HepG2 (cell line): ENCODE results near the gene CSNK2A1. TPM values are rescaled to one million over a fixed set of nuclear protein-coding genes. Genes with fewer than 3 reads are reported as not detected.

Experiments used
- ATF6 ChIP-seq: sonication (generic); formaldehyde crosslinking; conservative IDR thresholded peaks from 2 replicates; pipeline ENCODE4 v1.4.0; 2020; ENCODE audit warnings: missing genetic modification reagents
- BCL3 ChIP-seq: sonication (generic); formaldehyde crosslinking; IDR thresholded peaks from 2 replicates; pipeline ENCODE4 v1.5.1; 2020; ENCODE audit warnings: mild to moderate bottlenecking, missing genetic modification reagents, moderate library complexity
- CBFB ChIP-seq: sonication (generic); formaldehyde crosslinking; IDR thresholded peaks from 2 replicates; pipeline ENCODE4 v1.4.0; 2020; ENCODE audit warnings: missing genetic modification reagents
- ELF4 ChIP-seq: sonication (generic); formaldehyde crosslinking; IDR thresholded peaks from 2 replicates; pipeline ENCODE4 v1.5.0; 2020; ENCODE audit warnings: missing genetic modification reagents, mild to moderate bottlenecking, moderate library complexity, borderline replicate concordance
- ERF ChIP-seq: IDR thresholded peaks from 2 replicates; pipeline ENCODE4 v1.6.1; 2018; ENCODE audit warnings: missing biosample characterization, missing genetic modification reagents
- HOMEZ ChIP-seq: IDR thresholded peaks from 2 replicates; pipeline ENCODE4 v1.6.1; 2016; ENCODE audit warnings: low read depth
- KDM2A ChIP-seq: sonication (generic); formaldehyde crosslinking; IDR thresholded peaks from 2 replicates; pipeline ENCODE4 v1.4.0; 2020; ENCODE audit warnings: low read depth, missing genetic modification reagents, borderline replicate concordance
- KDM6A ChIP-seq: IDR thresholded peaks from 2 replicates; pipeline ENCODE4 v1.6.1; 2016; ENCODE audit warnings: low read depth
- KLF15 ChIP-seq: sonication (generic); formaldehyde crosslinking; IDR thresholded peaks from 2 replicates; pipeline ENCODE4 v1.8.1; 2023; ENCODE audit warnings: borderline replicate concordance, mild to moderate bottlenecking, inconsistent platforms, missing genetic modification reagents, mixed read lengths
- MNT ChIP-seq: fragments of 450-650 bp; IDR thresholded peaks from 2 replicates; pipeline ENCODE4 v1.6.1; 2016
- RAD21 ChIP-seq: fragments of 450-650 bp; formaldehyde crosslinking; IDR thresholded peaks from 2 replicates; pipeline ENCODE4 v1.5.0; 2020; ENCODE audit warnings: mild to moderate bottlenecking
- SMYD3 ChIP-seq: sonication (generic); formaldehyde crosslinking; IDR thresholded peaks from 2 replicates; pipeline ENCODE4 v1.8.1; 2023; ENCODE audit warnings: mild to moderate bottlenecking, missing genetic modification reagents
- TEAD2 ChIP-seq: sonication (generic); formaldehyde crosslinking; IDR thresholded peaks from 2 replicates; pipeline ENCODE4 v1.9.0; 2021; ENCODE audit warnings: missing genetic modification reagents
- TEAD3 ChIP-seq: optimal IDR thresholded peaks from 2 replicates; pipeline ENCODE3; 2016; ENCODE audit warnings: borderline replicate concordance
- ZBTB44 ChIP-seq: sonication (generic); formaldehyde crosslinking; IDR thresholded peaks from 2 replicates; pipeline ENCODE4 v1.4.0; 2020; ENCODE audit warnings: missing genetic modification reagents
- ZFP90 ChIP-seq: sonication (generic); formaldehyde crosslinking; IDR thresholded peaks from 2 replicates; pipeline ENCODE4 v1.8.0; 2022; ENCODE audit warnings: missing genetic modification reagents, mild to moderate bottlenecking, inconsistent platforms, borderline replicate concordance
- ZNF260 ChIP-seq: sonication (generic); formaldehyde crosslinking; IDR thresholded peaks from 2 replicates; pipeline ENCODE4 v1.4.0; 2020; ENCODE audit warnings: missing genetic modification reagents, low read depth, mild to moderate bottlenecking, borderline replicate concordance
- ZNF543 ChIP-seq: sonication (generic); formaldehyde crosslinking; IDR thresholded peaks from 2 replicates; pipeline ENCODE4 v1.4.0; 2020; ENCODE audit warnings: mild to moderate bottlenecking, missing genetic modification reagents
- ZNF839 ChIP-seq: sonication (generic); formaldehyde crosslinking; IDR thresholded peaks from 2 replicates; pipeline ENCODE4 v1.4.0; 2020; ENCODE audit warnings: missing genetic modification reagents, mild to moderate bottlenecking, borderline replicate concordance
- polyA plus RNA-seq, 8 experiments: library from polyadenylated mRNA; depleted of rRNA in 3 of 8; stranded (reverse) in 7 of 8; unstranded in 1 of 8; fragments of >200 nt; fragmentation: Illumina TruSeq in 4 of 8; extraction: Trizol in 4 of 8; gene quantifications; 2 replicates each; pipeline versions ENCODE4 v1.2.1 to v1.2.3, GENCODE V29; 2011 to 2016; ENCODE audit warnings: low read depth in 4 of 8, missing spikeins in 1 of 8, mixed read lengths in 1 of 8; ENCODE audit not compliant: insufficient read depth in 1 of 8
- total RNA-seq, 5 experiments: library from RNA; depleted of rRNA; stranded (reverse); fragments of >200 nt; fragmentation: Illumina TruSeq; extraction: Trizol; gene quantifications; 2 replicates each; pipeline ENCODE4 v1.2.3, GENCODE V29; 2016; ENCODE audit warnings: low read depth in 1 of 5

The CSNK2A1 gene
- total and polyA plus RNA-seq, 2 of the 13 experiments (the other 11 are each of a cell fraction or from before 2014, with no cell fraction given): 153 to 231 TPM

- TF ChIP-seq HOMEZ (CRISPR knock-in tag) (peak; percentile 79), KLF15 (CRISPR knock-in tag) (peak; percentile 21; the same call in 1 of the 2 replicates), ZNF543 (CRISPR knock-in tag) (peak; percentile 90; the same call in 1 of the 2 replicates), ELF4 (peak; percentile 78), BCL3 (CRISPR knock-in tag) (0 out of 2 replicates have a peak, but pooled peaks have one; percentile 20), TEAD2 (CRISPR knock-in tag) (0 out of 2 replicates have a peak, but pooled peaks have one; percentile 18), CBFB (CRISPR knock-in tag) (peak; percentile 90), ZNF839 (CRISPR knock-in tag) (0 out of 2 replicates have a peak, but pooled peaks have one; percentile 27), KDM2A (peak; percentile 93), KDM6A (CRISPR knock-in tag) (0 out of 2 replicates have a peak, but pooled peaks have one; percentile 32), ZNF260 (peak; percentile 33; the same call in 1 of the 2 replicates), ERF (CRISPR knock-in tag) (peak; percentile 96), MNT (no peak), SMYD3 (CRISPR knock-in tag) (peak; percentile 93), ZFP90 (peak; percentile 90), RAD21 (CRISPR knock-in tag) (peak; percentile 72), ZBTB44 (CRISPR knock-in tag) (peak; percentile 84; the same call in 1 of the 2 replicates), TEAD3 (CRISPR knock-in tag) (peak; percentile 79), ATF6 (no peak; the same call in none of the 2 replicates)
Observed at GRCh38 chr20:543369-544152, at the start of gene CSNK2A1 (continued).
